Inferior parietal cortex (tissue), 1 donor: ENCODE data around the gene MED22.
A peak's percentile ranks its signal among the peaks of the same experiment; 100 is the strongest.
"Not testable (repeated sequence)": the region's sequence is repeated elsewhere in the genome, so short reads cannot be mapped to it uniquely, and the experiment has no call there.

Experiments used
- DNase-seq: peaks from one replicate; pipeline ENCODE4 v3.0.0-alpha.2; 2016; ENCODE audit errors: extremely low spot score

Gene MED22

GRCh38 chr9:133347985-133348717 is at the start of gene MED22, which contains the start of gene RPL7A:
Gene MED22, minus strand, starts transcription at chr9:133348131. Its CDS starts 1,469 bp downstream, at chr9:133346662.
Gene RPL7A, plus strand, starts transcription at chr9:133348218. Its CDS starts 26 bp downstream, at chr9:133348244.
- peak; percentile 96 for DNase-seq

GRCh38 chr9:133397370-133397769 is 49.4 kb upstream of the MED22 start:
- no peak for DNase-seq

- no peak for DNase-seq
Observed at GRCh38 chr9:133396952-133397351, 49.0 kb upstream of the MED22 start.

- no peak for DNase-seq
Observed at GRCh38 chr9:133394687-133395271, 46.8 kb upstream of the MED22 start.

DNA sequence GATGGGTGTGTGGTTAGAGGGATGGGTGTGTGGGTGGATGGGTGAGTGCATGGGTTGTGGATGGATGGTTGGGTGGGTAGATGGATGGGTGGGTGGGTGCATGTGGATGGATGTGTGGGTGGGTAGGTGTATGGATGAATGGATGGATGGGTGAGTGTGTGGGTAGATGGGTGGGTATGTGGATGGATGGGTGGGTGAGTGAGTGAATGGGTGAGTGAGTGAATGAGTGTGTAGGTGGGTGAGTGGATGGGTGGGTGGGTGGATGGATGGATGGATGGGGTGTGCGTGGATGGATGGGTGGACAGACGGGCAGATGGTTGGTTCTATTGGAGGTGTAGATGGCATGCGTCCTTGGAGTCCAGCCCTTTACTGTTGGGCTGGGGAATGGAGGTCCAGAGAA is 45.5 kb upstream of the MED22 start:
- no peak for DNase-seq

- DNase-seq, result not testable (repeated sequence)
Observed at GRCh38 chr9:133392308-133392707, 44.4 kb upstream of the MED22 start.

DNA sequence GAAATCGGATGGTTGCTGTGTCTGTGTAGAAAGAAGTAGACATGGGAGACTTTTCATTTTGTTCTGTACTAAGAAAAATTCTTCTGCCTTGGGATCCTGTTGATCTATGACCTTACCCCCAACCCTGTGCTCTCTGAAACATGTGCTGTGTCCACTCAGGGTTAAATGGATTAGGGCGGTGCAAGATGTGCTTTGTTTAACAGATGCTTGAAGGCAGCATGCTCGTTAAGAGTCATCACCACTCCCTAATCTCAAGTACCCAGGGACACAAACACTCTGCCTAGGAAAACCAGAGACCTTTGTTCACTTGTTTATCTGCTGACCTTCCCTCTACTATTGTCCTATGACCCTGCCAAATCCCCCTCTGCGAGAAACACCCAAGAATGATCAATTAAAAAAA is 43.5 kb upstream of the MED22 start:
- DNase-seq, result not testable (repeated sequence)

DNA sequence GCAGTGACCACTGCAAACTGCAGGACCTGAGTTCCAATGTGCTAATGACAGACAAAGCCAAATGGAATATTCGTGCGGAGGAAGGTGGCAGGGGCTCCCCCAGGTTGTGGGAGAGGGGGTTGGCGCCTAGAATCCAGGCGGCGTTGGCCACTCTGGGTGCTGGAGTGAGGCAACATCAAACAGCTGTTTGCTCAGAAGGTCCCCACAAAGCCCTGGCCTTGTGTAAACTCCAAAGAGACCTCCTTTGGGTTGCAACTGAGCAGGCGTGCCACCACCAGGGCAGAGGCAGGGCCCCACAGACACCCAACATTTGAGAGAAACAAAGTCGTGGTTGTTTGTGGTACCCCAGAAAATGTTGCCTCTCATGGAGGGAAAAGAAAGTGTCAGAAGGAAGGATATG is 42.8 kb upstream of the MED22 start:
- DNase-seq, result no peak

DNA sequence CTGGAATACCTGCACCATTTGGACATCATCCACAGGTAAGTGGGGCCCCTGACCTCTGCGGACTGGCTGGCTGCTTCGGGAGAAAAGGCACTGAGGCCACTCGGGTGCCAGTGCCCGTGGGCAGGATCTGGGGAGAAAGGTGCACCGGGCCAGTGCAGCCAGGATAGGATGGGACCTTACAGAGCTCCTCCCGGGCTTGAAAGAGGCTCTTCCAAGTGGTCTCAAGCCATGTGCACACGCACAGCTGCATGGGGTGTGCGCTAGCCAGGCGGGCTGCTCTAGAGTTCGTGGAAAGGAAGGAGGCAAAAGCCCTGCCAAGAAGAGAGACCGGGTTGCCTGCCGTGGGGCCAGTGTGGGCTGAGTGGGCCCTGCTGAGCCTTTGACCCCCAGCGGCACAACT is 41.6 kb upstream of the MED22 start:
- DNase-seq, result no peak

DNA sequence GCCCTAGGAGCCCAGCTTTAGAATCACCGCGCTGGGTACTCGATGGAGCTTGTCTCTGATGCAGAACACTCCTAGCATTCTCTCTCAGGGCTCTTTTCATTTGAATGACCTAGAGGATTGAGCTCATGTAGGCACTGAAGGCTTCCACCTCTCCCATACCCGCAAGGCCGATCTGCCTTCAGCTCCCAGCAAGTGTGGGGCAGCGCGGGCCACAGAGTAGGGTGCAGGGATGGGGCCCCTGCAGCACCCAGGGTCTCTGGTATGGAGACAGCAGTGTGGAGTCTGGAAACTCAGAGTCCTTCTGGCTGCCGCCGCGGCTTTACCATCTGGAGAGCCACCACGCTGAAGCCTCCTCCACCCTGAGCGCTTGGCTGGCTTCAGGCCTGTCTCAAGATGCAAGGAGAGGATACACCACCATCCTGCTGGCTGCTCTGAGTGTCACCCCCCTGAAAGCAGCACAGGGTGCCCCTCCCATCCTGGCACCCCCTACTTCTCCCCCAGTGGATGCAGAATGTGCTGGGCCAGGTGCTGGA is 41.2 kb upstream of the MED22 start:
- no peak for DNase-seq

GRCh38 chr9:133387680-133388079 is 39.7 kb upstream of the MED22 start:
- no peak for DNase-seq

DNA sequence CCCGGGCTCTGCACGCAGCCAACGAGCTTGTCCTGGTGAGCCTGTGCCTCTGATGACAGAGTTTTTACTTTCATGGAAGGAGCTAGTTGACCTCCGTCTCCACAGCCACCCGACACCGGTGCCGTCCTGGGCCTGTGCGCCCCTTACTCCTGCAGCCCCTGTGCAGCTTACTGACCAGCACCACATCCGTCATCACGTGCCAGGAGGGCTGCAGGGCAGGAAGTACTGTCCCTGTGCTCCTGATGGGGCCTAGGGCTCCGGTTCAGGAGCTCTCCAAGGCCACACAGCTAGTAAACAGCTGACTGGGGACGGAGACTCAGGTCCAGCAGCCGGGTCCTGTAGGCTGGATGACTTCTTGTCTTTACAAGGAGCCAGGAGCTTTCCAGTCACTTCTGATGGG is 38.4 kb upstream of the MED22 start:
- no peak for DNase-seq

DNA sequence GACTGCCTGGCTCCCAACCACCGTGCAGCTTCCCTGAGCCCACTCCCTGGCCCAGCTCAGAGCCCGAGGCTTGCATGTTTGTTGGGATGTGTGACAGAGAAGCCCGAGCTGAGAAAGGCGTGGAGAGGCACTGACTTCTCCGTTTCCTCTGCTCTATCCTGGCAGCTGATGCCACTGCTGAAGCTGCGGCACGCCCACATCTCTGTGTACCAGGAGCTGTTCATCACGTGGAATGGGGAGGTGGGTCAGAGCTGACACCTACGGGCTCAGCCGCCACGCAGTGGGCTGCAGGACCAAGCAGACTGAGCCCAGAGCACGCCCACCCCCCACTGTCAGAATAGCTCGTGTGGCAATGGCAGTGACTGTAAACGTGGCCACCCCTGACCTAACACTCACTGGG is 37.5 kb upstream of the MED22 start:
- DNase-seq, result no peak

DNA sequence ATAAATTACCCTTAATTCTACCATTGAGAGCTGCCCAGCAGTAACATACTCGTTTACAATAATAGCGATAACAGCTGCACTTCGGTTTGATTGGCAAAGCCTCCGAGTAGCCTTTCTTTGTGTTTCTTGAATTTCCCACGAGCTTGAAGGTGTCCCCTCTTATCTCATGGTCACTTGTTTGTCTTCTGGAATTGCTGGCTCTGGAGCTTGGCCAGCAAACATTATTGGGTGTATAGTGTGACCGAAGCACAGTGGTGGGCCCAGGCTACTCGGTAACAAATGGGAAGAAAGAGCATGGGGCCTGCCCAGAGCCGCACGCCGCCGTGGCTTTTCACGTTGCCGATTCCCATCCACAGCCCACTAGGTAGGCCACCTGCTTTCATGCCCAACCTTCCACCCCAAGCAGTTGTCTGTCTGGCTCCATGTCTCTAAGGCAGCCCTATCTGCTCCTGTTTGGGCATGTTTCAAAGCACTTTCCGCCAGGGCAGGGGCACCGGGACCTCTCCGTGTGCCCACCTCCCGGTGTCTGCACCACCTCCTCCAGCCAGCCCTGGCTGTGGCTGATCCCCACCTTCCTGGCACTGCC is 36.9 kb upstream of the MED22 start:
- no peak for DNase-seq

GRCh38 chr9:133383438-133383837 is 35.5 kb upstream of the MED22 start:
- no peak for DNase-seq

- DNase-seq, result no peak
Observed at GRCh38 chr9:133382507-133383141, 34.7 kb upstream of the MED22 start.

- peak; percentile 47 for DNase-seq
Observed at GRCh38 chr9:133380734-133381133, 32.8 kb upstream of the MED22 start.

- no peak for DNase-seq
Observed at GRCh38 chr9:133379153-133380086, 31.5 kb upstream of the MED22 start.

- DNase-seq, result no peak
Observed at GRCh38 chr9:133378408-133378962, 30.6 kb upstream of the MED22 start.

DNA sequence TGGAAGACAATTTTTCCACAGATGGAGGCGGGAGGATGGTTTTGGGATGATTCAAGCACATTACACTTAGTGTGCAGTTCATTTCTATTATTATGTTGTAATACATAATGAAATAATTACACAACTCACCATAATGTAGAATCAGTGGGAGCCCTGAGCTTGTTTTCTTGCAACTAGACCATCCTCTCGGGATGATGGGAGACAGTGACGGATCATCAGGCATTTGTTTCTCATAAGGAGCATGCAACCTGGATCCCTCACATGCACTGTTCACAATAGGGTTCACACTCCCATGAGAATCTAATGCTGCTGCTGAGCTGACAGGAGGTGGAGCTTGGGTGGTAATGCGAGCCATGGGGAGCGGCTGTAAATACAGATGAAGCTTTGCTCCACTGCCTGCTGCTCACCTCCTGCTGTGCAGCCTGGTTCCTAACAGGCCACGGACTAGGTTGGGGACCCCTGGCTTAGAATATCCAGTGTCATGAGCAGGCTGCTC is 29.8 kb upstream of the MED22 start:
- no peak for DNase-seq

GRCh38 chr9:133377280-133377679 is 29.3 kb upstream of the MED22 start:
- DNase-seq, result not testable (repeated sequence)
